H9 (cell line): ENCODE data around the gene TENT5C. TPM values are rescaled to one million over a fixed set of nuclear protein-coding genes. Genes with fewer than 3 reads are reported as not detected.

Source experiments
- DNase-seq: peaks from one replicate; pipeline ENCODE4 v3.0.0-alpha.2; 2017
- H2AFZ ChIP-seq: one replicate; pipeline ENCODE4 v1.6.1; 2013; ENCODE audit warnings: mild to moderate bottlenecking, low read length, control low read depth, moderate library complexity
- H2AK5ac ChIP-seq: 2 replicates; pipeline ENCODE4 v1.6.1; 2013; ENCODE audit warnings: low read length, control low read depth, mixed read lengths; ENCODE audit not compliant: insufficient read length
- H2BK120ac ChIP-seq: one replicate; pipeline ENCODE4 v1.6.1; 2013; ENCODE audit warnings: low read depth, mild to moderate bottlenecking, low read length, control low read depth, inconsistent platforms; ENCODE audit not compliant: poor library complexity, severe bottlenecking
- H2BK12ac ChIP-seq: 2 replicates; pipeline ENCODE4 v1.6.1; 2013; ENCODE audit warnings: low read length, control low read depth, mixed read lengths, low read depth; ENCODE audit not compliant: insufficient read length
- H2BK15ac ChIP-seq: 2 replicates; pipeline ENCODE4 v1.6.1; 2013; ENCODE audit warnings: low read depth, low read length, control low read depth
- H2BK20ac ChIP-seq: one replicate; pipeline ENCODE4 v1.6.1; 2013; ENCODE audit warnings: low read depth, mild to moderate bottlenecking, low read length, control low read depth, inconsistent platforms; ENCODE audit not compliant: poor library complexity, severe bottlenecking
- H2BK5ac ChIP-seq: 2 replicates; pipeline ENCODE4 v1.6.1; 2013; ENCODE audit warnings: low read length, control low read depth, mixed read lengths; ENCODE audit not compliant: insufficient read length
- H3K14ac ChIP-seq: 2 replicates; pipeline ENCODE4 v1.6.1; 2013; ENCODE audit warnings: low read length, control low read depth; ENCODE audit not compliant: insufficient read depth
- H3K18ac ChIP-seq: 2 replicates; pipeline ENCODE4 v1.6.1; 2013; ENCODE audit warnings: low read depth, mild to moderate bottlenecking, mixed read lengths, low read length, control low read depth; ENCODE audit not compliant: insufficient read length
- H3K23ac ChIP-seq: 2 replicates; pipeline ENCODE4 v1.6.1; 2013; ENCODE audit warnings: low read length, control low read depth, mixed read lengths, low read depth; ENCODE audit not compliant: insufficient read length
- H3K23me2 ChIP-seq: 2 replicates; pipeline ENCODE4 v1.6.1; 2013; ENCODE audit warnings: low read depth, mild to moderate bottlenecking, mixed read lengths, low read length, control low read depth; ENCODE audit not compliant: insufficient read length, poor library complexity, severe bottlenecking
- H3K27ac ChIP-seq: 2 replicates; pipeline ENCODE4 v1.5.1; 2013; ENCODE audit warnings: low read length, control low read depth, mixed read lengths, low read depth; ENCODE audit not compliant: insufficient read length
- H3K27me3 ChIP-seq: 2 replicates; pipeline ENCODE4 v1.6.1; 2013; ENCODE audit warnings: low read length, control low read depth, inconsistent platforms; ENCODE audit not compliant: insufficient read depth
- H3K4ac ChIP-seq: 2 replicates; pipeline ENCODE4 v1.6.1; 2013; ENCODE audit warnings: low read depth, mild to moderate bottlenecking, control low read depth, inconsistent platforms, low read length, moderate library complexity
- H3K4me1 ChIP-seq: 2 replicates; pipeline ENCODE4 v1.6.1; 2013; ENCODE audit warnings: low read length, control low read depth, inconsistent platforms; ENCODE audit not compliant: insufficient read depth
- H3K4me2 ChIP-seq: 2 replicates; pipeline ENCODE4 v1.6.1; 2013; ENCODE audit warnings: low read length, control low read depth, mixed read lengths; ENCODE audit not compliant: insufficient read length, insufficient read depth
- H3K56ac ChIP-seq: 2 replicates; pipeline ENCODE4 v1.6.1; 2013; ENCODE audit warnings: low read depth, mild to moderate bottlenecking, mixed read lengths, low read length, control low read depth; ENCODE audit not compliant: insufficient read length
- H3K79me1 ChIP-seq: 2 replicates; pipeline ENCODE4 v1.6.1; 2013; ENCODE audit warnings: low read depth, mild to moderate bottlenecking, moderate library complexity, low read length, control low read depth, inconsistent platforms; ENCODE audit not compliant: insufficient read depth, poor library complexity, severe bottlenecking
- H3K79me2 ChIP-seq: 2 replicates; pipeline ENCODE4 v1.6.1; 2013; ENCODE audit warnings: low read length, control low read depth, inconsistent platforms; ENCODE audit not compliant: insufficient read depth
- H3K9ac ChIP-seq: 2 replicates; pipeline ENCODE4 v1.6.1; 2013; ENCODE audit warnings: low read length, control low read depth, mixed read lengths; ENCODE audit not compliant: insufficient read length; ENCODE audit errors: extremely low read depth
- H3K9me3 ChIP-seq: one replicate; pipeline ENCODE4 v1.6.1; 2013; ENCODE audit warnings: low read depth, low read length, inconsistent platforms; ENCODE audit not compliant: control insufficient read depth
- H3T11ph ChIP-seq: one replicate; pipeline ENCODE4 v1.6.1; 2013; ENCODE audit warnings: mild to moderate bottlenecking, low read length, control low read depth, inconsistent platforms
- H4K20me1 ChIP-seq: one replicate; pipeline ENCODE4 v1.6.1; 2013; ENCODE audit not compliant: control insufficient read depth, insufficient read length, insufficient read depth
- H4K5ac ChIP-seq: 2 replicates; pipeline ENCODE4 v1.6.1; 2013; ENCODE audit warnings: low read depth, mild to moderate bottlenecking, mixed read lengths, low read length, control low read depth; ENCODE audit not compliant: insufficient read length
- H4K8ac ChIP-seq: replicated peaks from 2 replicates; pipeline ENCODE4 v1.6.1; 2013; ENCODE audit warnings: low read length, control low read depth, mixed read lengths, low read depth; ENCODE audit not compliant: insufficient read length
- H4K91ac ChIP-seq: 2 replicates; pipeline ENCODE4 v1.6.1; 2013; ENCODE audit warnings: low read depth, mild to moderate bottlenecking, moderate library complexity, mixed read lengths, low read length, control low read depth; ENCODE audit not compliant: insufficient read length
- H3K27ac Mint-ChIP-seq, 3 experiments: 2 replicates in 2 of 3; 3 replicates in 1 of 3; pipeline ENCODE4 v1.8.0; 2020 to 2021; ENCODE audit warnings: mixed read lengths in 3 of 3, mild to moderate bottlenecking in 1 of 3, moderate library complexity in 1 of 3
- H3K27me3 Mint-ChIP-seq: 2 replicates; pipeline ENCODE4 v1.8.0; 2021; ENCODE audit warnings: low read depth, mild to moderate bottlenecking, moderate library complexity, mixed read lengths
- H3K36me3 Mint-ChIP-seq, 3 experiments: 2 replicates in 2 of 3; 3 replicates in 1 of 3; pipeline ENCODE4 v1.8.0; 2020 to 2021; ENCODE audit warnings: low read depth in 3 of 3, mixed read lengths in 3 of 3; ENCODE audit not compliant: insufficient read depth in 1 of 3
- H3K4me1 Mint-ChIP-seq, 2 experiments: 2 replicates each; pipeline ENCODE4 v1.8.0; 2020; ENCODE audit warnings: mixed read lengths in 2 of 2
- H3K4me3 Mint-ChIP-seq, 2 experiments: 2 replicates in 1 of 2; 3 replicates in 1 of 2; pipeline ENCODE4 v1.8.0; 2020 to 2021; ENCODE audit warnings: mild to moderate bottlenecking in 2 of 2, mixed read lengths in 2 of 2, moderate library complexity in 1 of 2
- H3K9me3 Mint-ChIP-seq, 2 experiments: 2 replicates in 1 of 2; 3 replicates in 1 of 2; pipeline ENCODE4 v1.8.0; 2020; ENCODE audit warnings: mild to moderate bottlenecking in 2 of 2, mixed read lengths in 2 of 2, moderate library complexity in 1 of 2
- CTCF ChIP-seq: fragments of 200-600 bp; sonication (generic); conservative IDR thresholded peaks from 3 replicates; pipeline ENCODE4 v1.8.0; 2021; ENCODE audit warnings: antibody characterized with exemption, mild to moderate bottlenecking
- WGBS: extraction: QIAGEN DNeasy Blood & Tissue Kit; methylation state at CpG from one replicate; pipeline ENCODE4 v1.1.7; 2013; ENCODE audit warnings: missing lambda C conversion rate, low lambda C conversion rate, mixed read lengths; ENCODE audit not compliant: insufficient read length; ENCODE audit errors: extremely low coverage; 5-methylcytosine and 5-hydroxymethylcytosine counted together
- total RNA-seq: library from RNA; stranded (reverse); gene quantifications from 2 replicates; pipeline ENCODE4 v1.2.1, GENCODE V29; 2021

Gene TENT5C
- total RNA-seq, 1 experiment from 2014 or later = 0.37 TPM

- Histone ChIP-seq H2BK120ac (no peak overlapping the region), H3K14ac (no peak overlapping the region), H4K91ac (no peak overlapping the region), H4K20me1 (no peaks in the 10 kb centered on the region), H3K9me3 (no peaks in the 10 kb centered on the region), H2AFZ (no peak overlapping the region), H3K23ac (no peak overlapping the region), H3K79me1 (no peaks in the 10 kb centered on the region), H3K23me2 (no peaks in the 10 kb centered on the region), H3K4me2 (no peak overlapping the region), H3T11ph (no peak overlapping the region), H3K9ac (no peak overlapping the region), H2BK20ac (no peak overlapping the region), H3K27me3 (no peaks in the 10 kb centered on the region; the same call in 1 of the 2 replicates), H2AK5ac (no peak overlapping the region), H4K8ac (no peak overlapping the region), H3K79me2 (no peaks in the 10 kb centered on the region), H2BK15ac (no peak overlapping the region), H3K4ac (no peak overlapping the region), H4K5ac (no peak overlapping the region), H2BK12ac (no peak overlapping the region), H2BK5ac (no peak overlapping the region), H3K4me1 (peaks cover 2% of the 10 kb centered on the region; the same call in 1 of the 2 replicates), H3K27ac (no peak overlapping the region), H3K56ac (no peak overlapping the region), H3K18ac (no peak overlapping the region)
- Mint-ChIP-seq H3K27me3 (no peaks in the 10 kb centered on the region; the same call in 1 of the 2 replicates), H3K27ac (peak overlapping the region in 1 of 3 experiments; percentile 26; a peak in 1 of 7 replicates), H3K4me3 (no peak overlapping the region), H3K9me3 (no peaks in the 10 kb centered on the region), H3K4me1 (peaks cover 30 to 36% of the 10 kb centered on the region in 2 experiments), H3K36me3 (no peaks in the 10 kb centered on the region)
- no CpG with 5 or more reads among the region's 15 CpGs for WGBS
- no peak for DNase-seq
- TF ChIP-seq CTCF = no peak
These were observed 24.7 kb downstream of the TENT5C start for GRCh38 chr1:117630423-117630998.
